CD4-positive, alpha-beta T cell treated with Interleukin-12 subunit alpha and Interleukin-12 subunit beta, for 1 hour (primary cell): ENCODE results near the gene TPSG1.
"Not testable (repeated sequence)": the region's sequence is repeated elsewhere in the genome, so short reads cannot be mapped to it uniquely, and the experiment has no call there.

Experiments used
- DNase-seq: peaks from one replicate; pipeline ENCODE4 v3.0.0-alpha.2; 2020

The TPSG1 gene

DNA sequence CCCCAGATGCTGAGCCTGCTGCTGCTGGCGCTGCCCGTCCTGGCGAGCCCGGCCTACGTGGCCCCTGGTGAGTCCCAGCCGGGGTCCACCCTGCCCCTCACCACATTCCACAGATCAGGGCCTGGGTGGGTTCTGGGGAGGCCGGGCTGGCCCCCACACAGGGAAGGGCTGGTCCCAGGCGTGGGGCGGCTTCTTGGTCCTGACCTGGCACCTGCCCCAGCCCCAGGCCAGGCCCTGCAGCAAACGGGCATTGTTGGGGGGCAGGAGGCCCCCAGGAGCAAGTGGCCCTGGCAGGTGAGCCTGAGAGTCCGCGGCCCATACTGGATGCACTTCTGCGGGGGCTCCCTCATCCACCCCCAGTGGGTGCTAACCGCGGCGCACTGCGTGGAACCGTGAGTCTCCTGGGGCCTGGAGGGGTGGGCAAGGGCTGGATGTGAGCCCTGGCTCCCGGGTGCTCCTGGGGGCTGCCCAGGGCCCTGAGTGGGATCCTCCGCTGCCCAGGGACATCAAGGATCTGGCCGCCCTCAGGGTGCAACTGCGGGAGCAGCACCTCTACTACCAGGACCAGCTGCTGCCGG lies 31.3 kb upstream of the TPSG1 start:
- DNase-seq = not testable (repeated sequence)

DNA sequence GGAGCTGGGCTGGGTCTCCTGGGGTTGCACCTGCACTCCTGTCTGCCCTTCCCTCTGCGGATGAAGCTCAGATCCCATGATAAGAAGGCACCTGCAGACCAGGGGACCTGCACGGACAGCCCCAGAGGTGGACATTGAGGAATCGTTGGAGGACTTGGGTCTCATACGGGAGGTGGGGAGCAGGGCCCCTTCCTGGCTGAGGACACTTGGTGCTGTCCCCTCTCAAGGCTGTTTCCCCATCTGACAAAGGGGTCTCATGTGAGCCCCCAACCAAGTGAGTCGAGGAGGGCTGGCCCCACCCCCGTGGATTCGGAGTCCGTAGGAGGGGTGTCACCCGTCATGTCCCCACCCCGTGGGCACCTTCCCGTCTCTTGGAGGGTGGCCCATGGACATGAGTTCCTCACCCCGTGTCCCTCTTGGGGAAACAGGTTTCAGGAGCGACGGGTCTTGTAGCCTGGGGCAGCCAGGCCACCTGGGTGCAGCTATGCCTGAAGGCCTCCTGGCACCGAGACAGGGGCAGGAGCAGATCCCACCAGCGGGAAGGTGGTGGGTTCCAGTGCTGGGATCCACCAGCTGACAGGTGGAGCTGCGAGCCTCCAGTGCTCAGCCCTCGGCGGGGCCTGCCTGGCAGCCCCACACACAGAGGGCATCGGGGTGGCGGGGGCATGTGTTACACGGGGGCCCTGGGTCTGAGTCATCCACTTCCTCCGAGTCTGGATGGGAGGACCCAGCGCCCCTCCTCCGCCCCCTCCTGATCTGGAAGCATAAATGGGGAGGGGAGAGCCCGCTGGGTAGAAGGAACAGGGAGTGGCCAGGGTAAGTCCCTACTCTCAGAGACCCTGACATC lies 30.4 kb upstream of the TPSG1 start, which contains the start of gene TPSD1:
Gene TPSD1 (plus strand): TSS at position 794 of the 847 bp plus-strand sequence. CDS start 212 bp downstream, outside the sequence.
- DNase-seq = not testable (repeated sequence)

DNA sequence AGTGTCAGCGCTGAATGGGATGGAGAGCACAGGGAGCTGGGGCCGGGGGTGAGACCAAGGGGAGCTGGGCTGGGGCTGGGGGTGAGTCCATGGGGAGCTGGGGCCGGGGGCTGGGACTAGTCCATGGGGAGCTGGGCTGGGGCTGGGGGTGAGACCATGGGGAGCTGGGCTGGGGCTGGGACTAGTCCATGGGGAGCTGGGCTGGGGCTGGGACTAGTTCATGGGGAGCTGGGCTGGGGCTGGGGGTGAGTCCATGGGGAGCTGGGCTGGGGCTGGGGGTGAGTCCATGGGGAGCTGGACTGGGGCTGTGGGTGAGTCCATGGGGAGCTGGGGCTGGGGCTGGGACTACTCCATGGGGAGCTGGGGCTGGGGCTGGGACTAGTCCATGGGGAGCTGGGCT lies 29.8 kb upstream of the TPSG1 start:
- not testable (repeated sequence) for DNase-seq

DNA sequence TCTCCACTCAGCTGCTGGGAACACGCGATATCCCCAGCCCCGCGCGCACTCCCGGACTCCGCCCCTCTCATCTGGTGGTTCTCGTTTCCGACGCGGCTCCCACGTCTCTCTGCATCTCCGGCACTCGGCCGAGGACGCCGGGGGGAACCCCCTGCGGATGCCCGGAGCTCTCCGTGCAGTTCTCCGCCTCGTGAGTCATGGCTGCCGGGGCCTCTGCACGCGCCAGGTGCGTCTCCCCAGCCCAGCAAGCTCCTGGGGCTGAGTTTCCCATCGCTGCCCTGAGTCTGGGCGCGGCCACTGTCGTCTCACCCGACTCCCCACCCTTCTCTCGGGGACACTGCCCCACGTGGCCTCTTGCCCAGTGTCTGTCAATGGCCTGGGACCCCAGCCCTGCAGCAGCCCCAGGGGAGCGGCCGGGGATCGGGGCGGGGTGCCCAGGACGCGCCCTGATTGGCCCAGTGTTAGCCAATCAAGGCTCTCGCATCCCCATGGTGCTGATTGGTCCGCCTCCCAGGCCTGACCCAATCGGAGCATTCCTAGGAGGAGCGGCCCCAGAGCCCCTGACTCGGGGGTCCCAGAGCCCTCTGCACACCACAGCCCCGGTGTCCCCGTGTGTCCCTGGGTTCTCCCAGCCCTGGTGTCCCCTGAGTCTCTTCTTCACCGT lies 28.8 kb upstream of the TPSG1 start:
- DNase-seq = not testable (repeated sequence)

DNA sequence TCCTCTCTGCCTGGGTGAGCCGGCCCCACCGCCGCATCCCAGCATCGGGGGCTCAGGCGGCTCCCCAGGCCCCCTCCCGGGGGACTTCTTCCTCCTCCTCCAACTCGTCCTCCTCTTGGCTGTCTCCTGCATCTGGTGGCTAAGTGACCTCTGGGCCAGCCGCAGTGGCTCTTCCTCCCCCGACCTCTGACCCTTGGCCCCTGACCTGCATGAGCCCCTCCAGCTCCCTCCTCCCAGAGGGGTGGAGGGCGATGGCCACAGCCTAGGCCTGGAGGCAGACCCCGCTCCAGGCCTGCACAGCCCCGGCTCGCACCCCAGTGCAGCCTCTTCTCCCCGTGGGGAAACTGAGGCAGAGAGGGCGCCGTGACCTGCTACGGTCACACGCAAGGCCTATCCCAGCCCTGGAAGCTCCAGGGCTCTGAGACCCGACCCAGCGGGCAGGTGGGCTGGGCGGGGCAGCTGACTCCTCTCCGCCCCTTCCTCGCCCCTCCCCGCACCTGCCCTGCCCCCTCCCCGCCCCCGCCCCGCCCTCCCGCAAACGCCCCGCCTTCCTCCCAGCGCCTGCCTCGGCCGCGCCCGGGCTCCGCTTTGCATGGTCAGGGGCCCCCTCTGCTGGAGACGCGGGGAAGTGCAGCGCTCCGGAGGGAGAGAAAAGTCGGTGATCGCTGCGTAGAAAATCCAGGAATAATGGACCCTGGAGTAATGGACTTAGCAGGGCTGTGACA lies 24.1 kb upstream of the TPSG1 start:
- DNase-seq = not testable (repeated sequence)

DNA sequence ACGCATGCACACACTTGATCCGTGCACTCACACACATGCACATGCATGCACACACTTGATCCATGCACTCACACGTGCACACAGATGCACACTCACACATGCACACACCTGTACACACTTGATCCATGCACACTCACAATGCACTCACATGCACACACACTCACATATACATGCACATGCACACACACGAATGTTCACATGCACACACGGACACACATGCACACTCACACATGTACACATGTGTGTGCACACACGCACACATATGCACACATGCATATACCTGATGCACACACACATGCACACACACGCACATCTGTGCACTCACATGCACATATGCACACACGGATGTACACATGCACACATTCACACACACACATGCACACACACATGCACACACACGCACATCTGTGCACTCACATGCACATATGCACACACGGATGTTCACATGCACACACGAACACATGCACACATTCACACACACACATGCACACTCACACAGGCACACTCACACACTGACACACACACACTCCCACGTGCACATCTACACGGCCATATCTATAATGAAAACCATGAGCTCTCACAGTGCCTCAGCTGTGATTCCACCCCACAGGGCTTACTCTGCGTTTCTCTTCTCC lies 23.0 kb upstream of the TPSG1 start:
- DNase-seq = not testable (repeated sequence)

DNA sequence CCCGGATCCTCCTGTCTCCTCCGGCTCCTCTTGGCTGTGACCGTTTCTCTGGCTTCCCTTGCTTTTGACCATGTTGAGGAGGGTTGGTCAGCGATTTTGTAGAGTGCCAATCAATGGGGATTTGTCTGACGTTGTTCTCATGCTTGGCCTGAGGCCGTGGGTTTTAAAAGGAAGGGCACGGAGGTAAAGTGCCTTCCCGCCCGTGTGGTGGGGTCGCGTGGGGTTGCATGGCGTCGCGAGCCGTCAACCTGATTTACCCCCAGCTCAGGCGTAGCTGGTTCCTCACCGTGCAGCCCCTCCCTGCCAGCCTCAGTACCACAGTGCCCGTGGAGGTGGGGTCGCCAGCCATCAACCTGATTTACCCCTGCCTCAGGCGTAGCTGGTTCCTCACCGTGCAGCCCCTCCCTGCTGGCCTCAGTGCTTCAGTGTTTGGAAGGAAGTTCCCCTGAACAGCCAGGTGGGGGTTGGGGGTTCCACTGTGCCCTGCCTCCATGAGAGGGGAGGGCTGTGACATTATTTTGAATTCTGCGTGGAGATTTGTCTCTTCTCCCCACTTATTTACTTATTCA lies 20.5 kb upstream of the TPSG1 start:
- no peak for DNase-seq

DNA sequence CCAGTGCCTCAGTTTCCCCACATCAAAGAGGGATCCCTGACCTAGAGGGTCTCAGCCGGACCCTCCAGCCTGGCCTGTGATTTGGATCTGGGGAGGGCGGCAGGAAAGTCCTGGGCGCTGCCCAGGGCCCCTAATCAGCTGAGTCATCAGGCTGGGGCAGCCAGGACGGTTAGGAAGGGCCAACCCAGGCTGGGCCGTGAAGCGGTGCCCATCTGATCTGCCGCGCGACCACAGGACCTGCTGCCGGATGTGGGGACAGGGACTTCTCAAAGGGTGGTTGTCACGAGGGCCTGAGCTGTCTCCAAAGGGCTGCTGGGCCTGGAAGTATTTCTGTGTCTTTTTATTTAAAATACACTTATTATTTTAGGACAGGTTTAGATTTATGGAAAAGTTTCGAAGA lies 19.8 kb upstream of the TPSG1 start:
- DNase-seq = peak; percentile 11

DNA sequence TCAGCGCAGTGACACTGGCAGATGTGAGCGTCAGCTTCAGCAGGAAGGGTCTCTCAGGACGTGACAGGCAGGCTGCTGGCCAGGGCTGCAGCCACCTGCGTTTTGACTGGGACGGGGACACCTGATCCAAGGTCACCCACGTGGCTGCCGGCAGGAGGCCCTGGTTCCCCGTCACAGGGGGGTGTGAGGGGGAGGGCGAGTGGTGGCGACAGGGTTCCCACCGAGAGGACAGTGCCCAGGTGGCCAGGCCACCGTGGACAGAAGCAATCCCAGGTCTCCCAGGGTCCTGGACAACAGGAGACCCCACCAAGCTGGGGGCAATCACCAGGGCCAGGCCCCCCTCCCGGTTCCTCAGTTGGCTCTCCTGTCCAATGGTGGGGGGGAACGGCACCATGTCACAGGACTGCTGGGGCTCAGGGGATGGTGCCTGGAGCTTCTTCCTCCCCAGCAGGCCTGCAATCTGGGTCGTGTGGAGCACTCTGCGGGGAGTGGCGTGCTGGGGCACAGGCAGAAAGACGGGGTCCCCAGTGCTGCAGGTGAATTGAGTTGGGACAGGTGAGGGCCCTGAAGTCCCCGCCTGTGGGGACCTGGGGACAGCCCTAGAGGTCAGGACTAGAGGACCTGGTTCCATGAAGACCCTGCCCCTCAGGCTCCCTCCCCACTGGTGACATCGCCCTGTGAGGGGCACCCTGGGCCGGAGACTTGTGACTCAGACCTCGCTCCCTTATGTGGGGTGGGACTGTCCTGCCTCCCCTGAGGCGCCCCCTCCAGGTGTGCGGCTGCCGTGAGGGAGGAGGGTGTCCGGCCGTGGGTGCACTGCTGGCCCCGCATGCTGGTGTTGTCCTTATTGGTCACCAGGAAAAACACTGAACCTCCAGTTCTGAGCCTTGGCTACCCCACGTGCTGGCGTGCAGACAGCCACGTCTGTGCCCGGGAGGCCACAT lies 19.1 kb upstream of the TPSG1 start:
- not testable (repeated sequence) for DNase-seq

DNA sequence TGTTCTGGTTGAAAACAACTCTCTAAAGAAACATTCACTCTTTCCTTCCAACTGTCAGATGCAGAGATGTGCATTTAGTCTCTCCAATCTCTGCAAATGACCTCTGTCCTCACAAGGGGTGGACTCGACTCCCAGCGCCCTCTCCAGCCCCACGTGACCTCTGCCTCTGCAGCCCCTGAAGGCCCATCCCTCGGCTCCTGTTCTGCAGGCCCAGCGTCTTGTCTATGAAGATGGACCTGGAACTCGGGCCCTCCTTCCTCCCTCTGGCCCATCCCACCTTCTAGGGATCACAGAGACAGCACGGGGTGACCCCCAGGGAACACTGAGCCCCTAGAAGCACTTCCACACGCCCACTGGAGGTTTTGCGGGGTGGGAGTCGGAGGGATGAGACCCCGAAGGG lies 18.3 kb upstream of the TPSG1 start:
- DNase-seq = not testable (repeated sequence)

DNA sequence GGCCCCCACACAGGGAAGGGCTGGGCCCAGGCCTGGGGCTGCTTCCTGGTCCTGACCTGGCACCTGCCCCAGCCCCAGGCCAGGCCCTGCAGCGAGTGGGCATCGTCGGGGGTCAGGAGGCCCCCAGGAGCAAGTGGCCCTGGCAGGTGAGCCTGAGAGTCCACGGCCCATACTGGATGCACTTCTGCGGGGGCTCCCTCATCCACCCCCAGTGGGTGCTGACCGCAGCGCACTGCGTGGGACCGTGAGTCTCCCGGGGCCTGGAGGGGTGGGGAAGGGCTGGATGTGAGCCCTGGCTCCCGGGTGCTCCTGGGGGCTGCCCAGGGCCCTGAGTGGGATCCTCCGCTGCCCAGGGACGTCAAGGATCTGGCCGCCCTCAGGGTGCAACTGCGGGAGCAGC lies 16.0 kb upstream of the TPSG1 start:
- DNase-seq = not testable (repeated sequence)

DNA sequence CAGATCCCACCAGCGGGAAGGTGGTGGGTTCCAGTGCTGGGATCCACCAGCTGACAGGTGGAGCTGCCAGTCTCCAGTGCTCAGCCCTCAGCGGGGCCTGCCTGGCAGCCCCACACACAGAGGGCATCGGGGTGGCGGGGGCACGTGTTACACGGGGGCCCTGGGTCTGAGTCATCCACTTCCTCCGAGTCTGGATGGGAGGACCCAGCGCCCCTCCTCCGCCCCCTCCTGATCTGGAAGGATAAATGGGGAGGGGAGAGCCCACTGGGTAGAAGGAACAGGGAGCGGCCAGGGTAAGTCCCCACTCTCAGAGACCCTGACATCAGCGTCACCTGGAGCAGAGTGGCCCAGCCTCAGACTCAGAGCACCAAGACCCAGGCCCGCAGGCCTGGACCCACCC lies 15.4 kb upstream of the TPSG1 start, which contains the start of gene TPSAB1:
Gene TPSAB1 (plus strand): TSS at position 270 of the 400 bp plus-strand sequence. CDS start 234 bp downstream, outside the sequence.
- not testable (repeated sequence) for DNase-seq

DNA sequence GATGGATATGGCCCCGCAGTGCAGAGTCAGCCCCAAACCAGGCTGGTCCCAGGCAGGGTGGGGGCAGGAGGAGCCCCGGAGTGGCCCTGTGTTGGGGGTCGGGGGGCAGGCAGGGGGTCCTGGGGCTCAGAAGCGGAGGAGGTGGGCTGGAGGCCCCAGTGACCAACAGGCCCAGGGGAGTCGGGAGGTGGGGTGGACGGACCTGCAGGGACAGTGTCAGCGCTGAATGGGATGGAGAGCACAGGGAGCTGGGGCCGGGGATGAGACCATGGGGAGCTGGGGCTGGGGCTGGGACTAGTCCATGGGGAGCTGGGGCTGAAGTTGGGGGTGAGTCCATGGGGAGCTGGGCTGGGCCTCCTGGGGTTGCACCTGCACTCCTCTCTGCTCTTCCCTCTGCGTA lies 14.5 kb upstream of the TPSG1 start:
- not testable (repeated sequence) for DNase-seq

DNA sequence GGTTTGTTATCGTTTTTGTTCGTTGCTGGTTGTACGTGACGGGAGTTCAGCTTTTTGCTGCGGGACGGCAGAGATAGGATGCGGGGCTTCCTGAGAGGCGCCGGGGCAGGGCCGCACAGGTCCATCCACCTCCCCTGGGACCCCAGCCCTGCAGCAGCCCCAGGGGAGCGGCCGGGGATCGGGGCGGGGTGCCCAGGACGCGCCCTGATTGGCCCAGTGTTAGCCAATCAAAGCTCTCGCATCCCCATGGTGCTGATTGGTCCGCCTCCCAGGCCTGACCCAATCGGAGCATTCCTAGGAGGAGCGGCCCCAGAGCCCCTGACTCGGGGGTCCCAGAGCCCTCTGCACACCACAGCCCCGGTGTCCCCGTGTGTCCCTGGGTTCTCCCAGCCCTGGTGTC lies 13.8 kb upstream of the TPSG1 start:
- not testable (repeated sequence) for DNase-seq

DNA sequence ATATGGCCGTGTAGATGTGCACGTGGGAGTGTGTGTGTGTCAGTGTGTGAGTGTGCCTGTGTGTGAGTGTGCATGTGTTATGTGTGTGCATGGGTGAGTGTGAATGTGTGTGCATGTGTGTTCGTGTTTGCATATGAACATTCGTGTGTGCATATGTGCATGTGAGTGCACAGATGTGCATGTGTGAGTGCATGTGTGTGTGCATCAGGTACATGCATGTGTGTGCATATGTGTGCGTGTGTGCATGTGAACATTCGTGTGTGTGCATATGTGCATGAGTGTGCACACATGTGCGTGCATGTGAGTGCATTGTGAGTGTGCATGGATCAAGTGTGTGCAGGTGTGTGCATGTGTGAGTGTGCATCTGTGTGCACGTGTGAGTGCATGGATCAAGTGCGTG lies 12.9 kb upstream of the TPSG1 start:
- DNase-seq = no peak

DNA sequence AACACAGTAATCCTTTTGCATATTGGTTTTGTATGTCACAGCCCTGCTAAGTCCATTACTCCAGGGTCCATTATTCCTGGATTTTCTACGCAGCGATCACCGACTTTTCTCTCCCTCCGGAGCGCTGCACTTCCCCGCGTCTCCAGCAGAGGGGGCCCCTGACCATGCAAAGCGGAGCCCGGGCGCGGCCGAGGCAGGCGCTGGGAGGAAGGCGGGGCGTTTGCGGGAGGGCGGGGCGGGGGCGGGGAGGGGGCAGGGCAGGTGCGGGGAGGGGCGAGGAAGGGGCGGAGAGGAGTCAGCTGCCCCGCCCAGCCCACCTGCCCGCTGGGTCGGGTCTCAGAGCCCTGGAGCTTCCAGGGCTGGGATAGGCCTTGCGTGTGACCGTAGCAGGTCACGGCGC lies 11.6 kb upstream of the TPSG1 start:
- not testable (repeated sequence) for DNase-seq

DNA sequence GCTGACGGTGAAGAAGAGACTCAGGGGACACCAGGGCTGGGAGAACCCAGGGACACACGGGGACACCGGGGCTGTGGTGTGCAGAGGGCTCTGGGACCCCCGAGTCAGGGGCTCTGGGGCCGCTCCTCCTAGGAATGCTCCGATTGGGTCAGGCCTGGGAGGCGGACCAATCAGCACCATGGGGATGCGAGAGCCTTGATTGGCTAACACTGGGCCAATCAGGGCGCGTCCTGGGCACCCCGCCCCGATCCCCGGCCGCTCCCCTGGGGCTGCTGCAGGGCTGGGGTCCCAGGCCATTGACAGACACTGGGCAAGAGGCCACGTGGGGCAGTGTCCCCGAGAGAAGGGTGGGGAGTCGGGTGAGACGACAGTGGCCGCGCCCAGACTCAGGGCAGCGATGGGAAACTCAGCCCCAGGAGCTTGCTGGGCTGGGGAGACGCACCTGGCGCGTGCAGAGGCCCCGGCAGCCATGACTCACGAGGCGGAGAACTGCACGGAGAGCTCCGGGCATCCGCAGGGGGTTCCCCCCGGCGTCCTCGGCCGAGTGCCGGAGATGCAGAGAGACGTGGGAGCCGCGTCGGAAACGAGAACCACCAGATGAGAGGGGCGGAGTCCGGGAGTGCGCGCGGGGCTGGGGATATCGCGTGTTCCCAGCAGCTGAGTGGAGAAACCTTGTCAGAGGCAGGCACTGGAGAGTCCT lies 7.1 kb upstream of the TPSG1 start:
- not testable (repeated sequence) for DNase-seq

DNA sequence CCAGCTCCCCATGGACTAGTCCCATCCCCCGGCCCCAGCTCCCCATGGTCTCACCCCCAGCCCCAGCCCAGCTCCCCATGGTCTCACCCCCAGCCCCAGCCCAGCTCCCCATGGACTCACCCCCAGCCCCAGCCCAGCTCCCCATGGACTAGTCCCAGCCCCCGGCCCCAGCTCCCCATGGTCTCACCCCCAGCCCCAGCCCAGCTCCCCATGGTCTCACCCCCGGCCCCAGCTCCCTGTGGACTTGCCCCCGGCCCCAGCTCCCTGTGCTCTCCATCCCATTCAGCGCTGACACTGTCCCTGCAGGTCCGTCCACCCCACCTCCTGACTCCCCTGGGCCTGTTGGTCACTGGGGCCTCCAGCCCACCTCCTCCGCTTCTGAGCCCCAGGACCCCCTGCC lies 6.2 kb upstream of the TPSG1 start:
- not testable (repeated sequence) for DNase-seq

DNA sequence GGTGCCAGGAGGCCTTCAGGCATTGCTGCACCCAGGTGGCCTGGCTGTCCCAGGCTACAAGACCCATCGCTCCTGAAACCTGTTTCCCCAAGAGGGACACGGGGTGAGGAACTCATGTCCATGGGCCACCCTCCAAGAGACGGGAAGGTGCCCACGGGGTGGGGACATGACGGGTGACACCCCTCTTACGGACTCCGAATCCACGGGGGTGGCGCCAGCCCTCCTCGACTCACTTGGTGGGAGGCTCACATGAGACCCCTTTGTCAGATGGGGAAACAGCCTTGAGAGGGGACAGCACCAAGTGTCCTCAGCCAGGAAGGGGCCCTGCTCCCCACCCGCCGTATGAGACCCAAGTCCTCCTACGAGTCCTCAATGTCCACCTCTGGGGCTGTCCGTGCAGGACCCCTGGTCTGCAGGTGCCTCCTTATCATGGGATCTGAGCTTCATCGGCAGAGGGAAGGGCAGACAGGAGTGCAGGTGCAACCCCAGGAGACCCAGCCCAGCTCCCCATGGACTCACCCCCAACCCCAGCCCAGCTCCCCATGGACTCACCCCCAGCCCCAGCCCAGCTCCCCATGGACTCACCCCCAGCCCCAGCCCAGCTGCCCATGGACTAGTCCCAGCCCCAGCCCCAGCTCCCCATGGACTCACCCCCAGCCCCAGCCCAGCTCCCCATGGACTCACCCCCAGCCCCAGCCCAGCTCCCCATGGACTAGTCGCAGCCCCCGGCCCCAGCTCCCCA lies 5.6 kb upstream of the TPSG1 start:
- DNase-seq = not testable (repeated sequence)
